Stimulated activated CD4-positive, alpha-beta T cell treated with anti-CD3 and anti-CD28 coated beads, TNF-alpha, amount 100 ng/mL, for 1 hour (primary cell): ENCODE measurements around the gene ITGB5.
"Not testable (repeated sequence)": the region's sequence is repeated elsewhere in the genome, so short reads cannot be mapped to it uniquely, and the experiment has no call there.

Experiments
- DNase-seq, 3 donors: peaks; one replicate each; pipeline ENCODE4 v3.0.0-alpha.2; 2020; ENCODE audit warnings: low read depth in 3 of 3, low spot score in 1 of 3

ITGB5 gene

GRCh38 chr3:124758851-124759635 lies 128.1 kb downstream of the ITGB5 start:
- DNase-seq: no peak

- DNase-seq: not testable (repeated sequence)
These were observed 129.2 kb downstream of the ITGB5 start for GRCh38 chr3:124757926-124758325.

- no peak for DNase-seq
These were observed 135.1 kb downstream of the ITGB5 start for GRCh38 chr3:124752051-124752450.

- DNase-seq: no peak
These were observed 135.7 kb downstream of the ITGB5 start for GRCh38 chr3:124751501-124751900.

GRCh38 chr3:124749877-124750276 lies 137.3 kb downstream of the ITGB5 start:
- not testable (repeated sequence) for DNase-seq

GRCh38 chr3:124748560-124749198 lies 138.5 kb downstream of the ITGB5 start:
- DNase-seq: no peak

- DNase-seq: no peak
These were observed 139.8 kb downstream of the ITGB5 start for GRCh38 chr3:124747111-124747981.

- no peak for DNase-seq
These were observed 141.4 kb downstream of the ITGB5 start for GRCh38 chr3:124745756-124746155.

- DNase-seq: no peak
These were observed 146.1 kb downstream of the ITGB5 start for GRCh38 chr3:124741027-124741426.

GRCh38 chr3:124731760-124732159 lies 155.4 kb downstream of the ITGB5 start:
- DNase-seq: no peak

GRCh38 chr3:124730941-124731297 lies 156.2 kb downstream of the ITGB5 start:
- DNase-seq: peak in 1 of 3 donors; percentile 8

GRCh38 chr3:124730129-124730940 lies 156.8 kb downstream of the ITGB5 start, which contains the start of gene UMPS:
Gene UMPS, plus strand, starts transcription at chr3:124730452. Its CDS starts 20 bp downstream, at chr3:124730472.
- DNase-seq: peak; percentile 68 to 93 (median 86)

- DNase-seq: no peak
These were observed 164.6 kb downstream of the ITGB5 start for GRCh38 chr3:124722589-124722988.

- DNase-seq: no peak
These were observed 172.8 kb downstream of the ITGB5 start for GRCh38 chr3:124714223-124714853.
